Fibroblast of lung (primary cell): ENCODE data around the gene POMGNT1. TPM values are rescaled to one million over a fixed set of nuclear protein-coding genes. Genes with fewer than 3 reads are reported as not detected.

Experiments used
- DNase-seq, 2 donors: peaks; one replicate each; pipeline versions ENCODE4 v3.0.0 to v3.0.0-alpha.2; 2010; ENCODE audit warnings: low read depth in 2 of 2
- H2AFZ ChIP-seq: 2 replicates; pipeline ENCODE4 v1.5.1; 2012; ENCODE audit warnings: low read length, control low read depth, inconsistent platforms
- H3K27ac ChIP-seq: 2 replicates; pipeline ENCODE4 v1.5.1; 2011; ENCODE audit warnings: low read length, control low read depth; ENCODE audit not compliant: insufficient read depth
- H3K27me3 ChIP-seq: 2 replicates; pipeline ENCODE4 v1.5.1; 2011; ENCODE audit warnings: mild to moderate bottlenecking, low read length; ENCODE audit not compliant: control insufficient read depth, insufficient read depth
- H3K36me3 ChIP-seq: 2 replicates; pipeline ENCODE4 v1.5.1; 2011; ENCODE audit warnings: low read length; ENCODE audit not compliant: control insufficient read depth, insufficient read depth
- H3K4me1 ChIP-seq: 2 replicates; pipeline ENCODE4 v1.5.1; 2011; ENCODE audit warnings: low read length; ENCODE audit not compliant: control insufficient read depth, insufficient read depth; ENCODE audit errors: extremely low read depth
- H3K4me2 ChIP-seq: 2 replicates; pipeline ENCODE4 v1.5.1; 2011; ENCODE audit warnings: low read length, control low read depth; ENCODE audit not compliant: insufficient read depth; ENCODE audit errors: extremely low read depth
- H3K4me3 ChIP-seq, 4 experiments: fragments of 200-600 bp in 1 of 4; sonication (generic) in 1 of 4; replicated peaks in 1 of 4; 2 replicates each; pipeline ENCODE4 v1.5.1; 2011 to 2016; ENCODE audit warnings: low read length in 4 of 4, low read depth in 3 of 4, mild to moderate bottlenecking in 3 of 4, control low read depth in 2 of 4, inconsistent platforms in 1 of 4, mixed read lengths in 1 of 4; ENCODE audit not compliant: insufficient read depth in 1 of 4; ENCODE audit errors: control extremely low read depth in 1 of 4
- H3K79me2 ChIP-seq: 2 replicates; pipeline ENCODE4 v1.5.1; 2012; ENCODE audit warnings: mild to moderate bottlenecking, low read length, inconsistent platforms; ENCODE audit not compliant: control insufficient read depth, insufficient read depth
- H3K9ac ChIP-seq: 2 replicates; pipeline ENCODE4 v1.5.1; 2011; ENCODE audit warnings: mild to moderate bottlenecking, low read length, control low read depth; ENCODE audit not compliant: insufficient read depth
- H3K9me3 ChIP-seq: 2 replicates; pipeline ENCODE4 v1.5.1; 2012; ENCODE audit warnings: low read depth, low read length; ENCODE audit not compliant: control insufficient read depth, insufficient read depth
- H4K20me1 ChIP-seq: 2 replicates; pipeline ENCODE4 v1.5.1; 2011; ENCODE audit warnings: low read length; ENCODE audit not compliant: control insufficient read depth, insufficient read depth; ENCODE audit errors: extremely low read depth
- EZH2 ChIP-seq: IDR thresholded peaks from 2 replicates; pipeline ENCODE4 v1.5.1; 2012; ENCODE audit warnings: low read length, control low read depth, mild to moderate bottlenecking; ENCODE audit errors: missing control alignments
- polyA plus RNA-seq, 2 donors: library from polyadenylated mRNA; depleted of rRNA in 1 of 2; stranded (reverse) in 1 of 2; unstranded in 1 of 2; fragments of >200 nt; gene quantifications; 2 replicates each; pipeline ENCODE4 v1.2.1, GENCODE V29; 2011 to 2012; ENCODE audit warnings: missing spikeins in 1 of 2
- total RNA-seq: library from RNA; depleted of rRNA; stranded (reverse); fragments of >200 nt; gene quantifications from 2 replicates; pipeline ENCODE4 v1.2.1, GENCODE V29; 2014
- TF ChIP-seq, protein P1 (sequence below), 2 donors: IDR thresholded peaks in 1 of 2; conservative IDR thresholded peaks in 1 of 2; 1 replicate in 1 of 2; 2 replicates in 1 of 2; pipeline ENCODE4 v1.5.1; 2011 to 2012; ENCODE audit warnings: low read length in 2 of 2, control low read depth in 1 of 2, inconsistent platforms in 1 of 2, low read depth in 1 of 2, mild to moderate bottlenecking in 1 of 2

The POMGNT1 gene
- total and polyA plus RNA-seq, 2 donors (not counting 1 experiment from before 2014, with no cell fraction given), result 42.2 to 51.7 TPM

DNA sequence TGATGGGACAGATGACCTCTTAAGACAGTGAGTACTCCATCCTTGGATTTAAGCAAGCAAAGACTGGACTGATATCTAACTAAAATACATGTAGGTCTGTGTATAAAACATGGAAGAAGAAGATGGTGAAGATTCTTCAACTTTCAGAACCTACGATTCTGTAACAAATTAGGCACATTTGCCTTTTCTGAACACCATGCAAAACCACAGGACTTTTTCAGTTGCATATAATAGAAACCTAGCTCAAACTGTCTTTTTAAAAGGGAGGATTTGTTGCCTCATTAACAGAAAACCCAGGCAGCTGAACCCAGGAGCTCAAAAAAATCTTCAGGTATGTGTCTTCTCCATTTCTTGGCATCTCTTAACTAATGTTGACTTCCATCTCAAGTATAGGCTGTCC, 38.0 kb downstream of the POMGNT1 start:
- no peak overlapping the region for H3K27ac ChIP-seq
- no peaks in the 10 kb centered on the region for H3K9me3 ChIP-seq
- H4K20me1 ChIP-seq, result no peaks in the 10 kb centered on the region
- no peak for DNase-seq
- no peak overlapping the region for H3K4me2 ChIP-seq
- H3K79me2 ChIP-seq, result no peaks in the 10 kb centered on the region
- TF ChIP-seq, protein P1, sequence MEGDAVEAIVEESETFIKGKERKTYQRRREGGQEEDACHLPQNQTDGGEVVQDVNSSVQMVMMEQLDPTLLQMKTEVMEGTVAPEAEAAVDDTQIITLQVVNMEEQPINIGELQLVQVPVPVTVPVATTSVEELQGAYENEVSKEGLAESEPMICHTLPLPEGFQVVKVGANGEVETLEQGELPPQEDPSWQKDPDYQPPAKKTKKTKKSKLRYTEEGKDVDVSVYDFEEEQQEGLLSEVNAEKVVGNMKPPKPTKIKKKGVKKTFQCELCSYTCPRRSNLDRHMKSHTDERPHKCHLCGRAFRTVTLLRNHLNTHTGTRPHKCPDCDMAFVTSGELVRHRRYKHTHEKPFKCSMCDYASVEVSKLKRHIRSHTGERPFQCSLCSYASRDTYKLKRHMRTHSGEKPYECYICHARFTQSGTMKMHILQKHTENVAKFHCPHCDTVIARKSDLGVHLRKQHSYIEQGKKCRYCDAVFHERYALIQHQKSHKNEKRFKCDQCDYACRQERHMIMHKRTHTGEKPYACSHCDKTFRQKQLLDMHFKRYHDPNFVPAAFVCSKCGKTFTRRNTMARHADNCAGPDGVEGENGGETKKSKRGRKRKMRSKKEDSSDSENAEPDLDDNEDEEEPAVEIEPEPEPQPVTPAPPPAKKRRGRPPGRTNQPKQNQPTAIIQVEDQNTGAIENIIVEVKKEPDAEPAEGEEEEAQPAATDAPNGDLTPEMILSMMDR (conservative IDR thresholded peaks at IDR 0.05 in 1 of 2, IDR thresholded peaks at IDR 0.05 in 1 of 2; ENCODE audit: low read depth in 1 of 2, low read length in 2 of 2), result no peak
- TF ChIP-seq EZH2, result no peak
- H3K27me3 ChIP-seq, result peaks cover 5% of the 10 kb centered on the region
- H2AFZ ChIP-seq, result no peak overlapping the region
- H3K9ac ChIP-seq, result no peak overlapping the region
- no peaks in the 10 kb centered on the region for H3K4me1 ChIP-seq
- no peak overlapping the region for H3K4me3 ChIP-seq
- no peaks in the 10 kb centered on the region for H3K36me3 ChIP-seq

DNA sequence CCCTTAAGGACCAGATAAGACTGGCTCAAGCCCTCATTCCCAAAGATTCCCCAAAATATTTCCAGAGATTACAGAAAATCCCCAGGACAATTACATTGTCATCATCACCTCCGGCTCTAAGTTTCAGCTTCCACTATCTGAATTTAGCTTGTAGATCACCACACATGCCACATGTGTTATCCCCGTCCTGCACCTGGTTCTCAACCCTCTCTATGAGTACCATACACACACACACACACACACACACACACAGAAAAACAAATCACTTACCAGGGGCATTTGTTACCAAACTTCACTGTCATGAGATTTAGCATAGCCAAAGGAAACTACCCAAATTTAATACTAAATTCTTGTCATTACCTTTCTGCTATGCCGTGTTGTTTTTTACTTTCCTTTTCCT, 38.7 kb downstream of the POMGNT1 start:
- no peak for TF ChIP-seq EZH2
- TF ChIP-seq, protein P1 (conservative IDR thresholded peaks at IDR 0.05 in 1 of 2, IDR thresholded peaks at IDR 0.05 in 1 of 2; ENCODE audit: low read depth in 1 of 2, low read length in 2 of 2), result no peak
- no peak overlapping the region for H3K27ac ChIP-seq
- no peaks in the 10 kb centered on the region for H4K20me1 ChIP-seq
- no peaks in the 10 kb centered on the region for H3K4me1 ChIP-seq
- no peak overlapping the region for H3K4me2 ChIP-seq
- H2AFZ ChIP-seq, result no peak overlapping the region
- no peaks in the 10 kb centered on the region for H3K36me3 ChIP-seq
- DNase-seq, result no peak
- H3K9me3 ChIP-seq, result no peaks in the 10 kb centered on the region
- no peaks in the 10 kb centered on the region for H3K79me2 ChIP-seq
- H3K4me3 ChIP-seq, result no peak overlapping the region
- H3K27me3 ChIP-seq, result peaks cover 5% of the 10 kb centered on the region
- H3K9ac ChIP-seq, result no peak overlapping the region

DNA sequence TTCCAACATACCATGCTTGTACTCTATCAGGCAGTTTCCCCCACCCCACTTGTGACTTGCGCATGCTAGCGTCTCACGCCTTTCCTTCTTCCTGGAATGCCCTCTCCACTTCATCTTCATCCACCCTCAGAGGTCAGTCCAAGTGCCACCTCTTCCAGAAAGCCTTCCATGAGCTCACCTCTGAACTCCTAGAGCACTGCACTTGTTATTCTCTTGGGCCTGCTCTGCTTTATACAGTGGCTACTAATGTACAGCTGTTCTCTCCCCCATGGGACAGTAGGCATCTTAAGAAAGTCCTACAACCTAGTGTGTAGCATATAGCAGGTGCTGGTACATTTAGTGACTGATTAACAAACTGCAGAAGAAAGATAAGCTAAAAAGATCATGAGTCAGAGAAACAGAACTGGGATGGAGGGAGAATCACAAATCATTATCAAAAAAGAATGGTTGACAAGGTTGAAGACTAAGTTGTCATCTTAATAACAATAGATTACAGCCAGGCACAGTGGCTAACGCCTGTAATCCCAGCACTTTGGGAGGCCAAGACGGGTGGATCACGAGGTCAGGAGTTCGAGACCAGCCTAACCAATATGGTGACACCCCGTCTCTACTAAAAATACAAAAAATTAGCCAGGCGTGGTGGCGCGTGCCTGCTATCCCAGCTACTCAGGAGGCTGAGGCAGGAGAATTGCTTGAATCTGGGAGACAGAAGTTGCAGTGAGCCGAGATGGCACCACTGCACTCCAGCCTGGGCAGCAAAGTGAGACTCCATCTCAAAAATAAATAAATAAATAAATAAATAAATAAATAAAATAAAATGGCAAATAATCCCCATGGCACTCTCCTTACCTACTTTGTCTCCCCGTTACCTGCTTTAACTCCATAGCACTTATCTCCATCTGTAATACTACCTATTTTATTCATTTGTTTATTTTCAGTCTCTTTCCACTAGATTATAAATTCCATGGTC, 39.6 kb downstream of the POMGNT1 start:
- DNase-seq, result no peak
- no peak overlapping the region for H3K4me2 ChIP-seq

More for the DNA sequence above, 39.6 kb downstream of the POMGNT1 start:
- no peak overlapping the region for H3K9ac ChIP-seq
- H3K79me2 ChIP-seq, result no peaks in the 10 kb centered on the region
- no peaks in the 10 kb centered on the region for H4K20me1 ChIP-seq
- no peaks in the 10 kb centered on the region for H3K4me1 ChIP-seq
- H3K27ac ChIP-seq, result no peak overlapping the region
- no peaks in the 10 kb centered on the region for H3K9me3 ChIP-seq
- TF ChIP-seq, protein P1 (conservative IDR thresholded peaks at IDR 0.05 in 1 of 2, IDR thresholded peaks at IDR 0.05 in 1 of 2; ENCODE audit: low read depth in 1 of 2, low read length in 2 of 2), result no peak
- TF ChIP-seq EZH2, result no peak
- no peaks in the 10 kb centered on the region for H3K36me3 ChIP-seq
- H3K27me3 ChIP-seq, result peaks cover 5% of the 10 kb centered on the region
- H3K4me3 ChIP-seq, result no peak overlapping the region
- H2AFZ ChIP-seq, result no peak overlapping the region
